Measurements from ENCODE around the gene NPLOC4.

The NPLOC4 gene

GRCh38 chr17:81579298-81579697 is 57.6 kb downstream of the NPLOC4 start:
- Histone ChIP-seq H3K9me3 (ENCODE audit: insufficient read depth, low read length) (no peaks in the 10 kb centered on the region), H3K27me3 (ENCODE audit: low read length) (no peaks in the 10 kb centered on the region), H4K20me1 (ENCODE audit: low read depth, low read length) (no peaks in the 10 kb centered on the region), H3K27ac (ENCODE audit: low read depth, low read length) (no peak overlapping the region), H3K9me2 (replicated peaks; ENCODE audit: insufficient read depth, low read length) (no peaks in the 10 kb centered on the region), H3K9ac (ENCODE audit: low read length) (no peak overlapping the region), H3K4me3 (ENCODE audit: insufficient read depth, low read length, poor library complexity, severe bottlenecking) (no peak overlapping the region), H3F3A (ENCODE audit: insufficient read depth) (no peaks in the 10 kb centered on the region), H3K36me3 (ENCODE audit: low read length) (peaks cover 12% of the 10 kb centered on the region; the same call in 1 of the 2 replicates), H2AFZ (ENCODE audit: low read depth, low read length, severe bottlenecking) (no peak overlapping the region), H3K4me2 (ENCODE audit: low read depth, low read length, poor library complexity, severe bottlenecking) (no peak overlapping the region), H3K79me2 (ENCODE audit: insufficient read depth, low read length) (no peaks in the 10 kb centered on the region)
- TF ChIP-seq, protein P1, sequence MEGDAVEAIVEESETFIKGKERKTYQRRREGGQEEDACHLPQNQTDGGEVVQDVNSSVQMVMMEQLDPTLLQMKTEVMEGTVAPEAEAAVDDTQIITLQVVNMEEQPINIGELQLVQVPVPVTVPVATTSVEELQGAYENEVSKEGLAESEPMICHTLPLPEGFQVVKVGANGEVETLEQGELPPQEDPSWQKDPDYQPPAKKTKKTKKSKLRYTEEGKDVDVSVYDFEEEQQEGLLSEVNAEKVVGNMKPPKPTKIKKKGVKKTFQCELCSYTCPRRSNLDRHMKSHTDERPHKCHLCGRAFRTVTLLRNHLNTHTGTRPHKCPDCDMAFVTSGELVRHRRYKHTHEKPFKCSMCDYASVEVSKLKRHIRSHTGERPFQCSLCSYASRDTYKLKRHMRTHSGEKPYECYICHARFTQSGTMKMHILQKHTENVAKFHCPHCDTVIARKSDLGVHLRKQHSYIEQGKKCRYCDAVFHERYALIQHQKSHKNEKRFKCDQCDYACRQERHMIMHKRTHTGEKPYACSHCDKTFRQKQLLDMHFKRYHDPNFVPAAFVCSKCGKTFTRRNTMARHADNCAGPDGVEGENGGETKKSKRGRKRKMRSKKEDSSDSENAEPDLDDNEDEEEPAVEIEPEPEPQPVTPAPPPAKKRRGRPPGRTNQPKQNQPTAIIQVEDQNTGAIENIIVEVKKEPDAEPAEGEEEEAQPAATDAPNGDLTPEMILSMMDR (IDR thresholded peaks at IDR 0.05; ENCODE audit: insufficient read depth, low read length, poor library complexity, severe bottlenecking): no peak
- TF ChIP-seq EZH2phosphoT487 (conservative IDR thresholded peaks at IDR 0.05; ENCODE audit: low read length): no peak

DNA sequence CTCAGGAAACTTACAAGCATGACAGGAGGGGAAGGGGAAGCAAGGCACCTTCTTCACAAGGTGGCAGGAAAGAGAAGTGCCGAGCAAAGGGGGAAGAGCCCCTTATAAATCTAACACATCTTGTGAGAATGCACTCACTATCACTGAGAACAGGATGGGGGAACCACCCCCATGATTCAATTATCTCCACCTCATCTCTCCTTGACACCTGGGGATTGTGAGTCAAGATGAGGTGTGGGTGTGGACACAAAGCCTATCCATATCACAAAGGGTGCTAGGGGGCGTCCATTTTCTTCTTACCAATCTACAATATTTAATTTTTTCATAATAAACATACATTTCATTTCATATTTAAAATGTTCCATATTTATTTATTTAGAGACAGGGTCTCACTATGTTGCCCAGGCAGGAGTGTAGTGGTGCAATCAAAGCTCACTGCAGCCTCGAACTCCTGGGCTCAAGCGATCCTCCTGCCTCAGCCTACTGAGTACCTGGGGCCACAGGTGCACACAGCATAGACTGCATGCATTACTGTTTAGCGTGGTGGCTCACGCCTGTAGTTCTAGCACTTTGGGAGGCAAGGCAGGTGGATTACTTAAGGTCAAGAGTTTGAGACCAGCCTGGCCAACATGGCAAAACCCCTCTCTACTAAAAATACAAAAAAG is 58.2 kb downstream of the NPLOC4 start:
- Histone ChIP-seq H3K27ac (ENCODE audit: low read depth, low read length) (no peak overlapping the region), H3K9me2 (replicated peaks; ENCODE audit: insufficient read depth, low read length) (no peaks in the 10 kb centered on the region), H3K4me2 (ENCODE audit: low read depth, low read length, poor library complexity, severe bottlenecking) (no peak overlapping the region), H3K36me3 (ENCODE audit: low read length) (peaks cover 6% of the 10 kb centered on the region; the same call in 1 of the 2 replicates), H3F3A (ENCODE audit: insufficient read depth) (no peaks in the 10 kb centered on the region), H3K9me3 (ENCODE audit: insufficient read depth, low read length) (no peaks in the 10 kb centered on the region), H3K9ac (ENCODE audit: low read length) (no peak overlapping the region), H3K27me3 (ENCODE audit: low read length) (no peaks in the 10 kb centered on the region), H4K20me1 (ENCODE audit: low read depth, low read length) (no peaks in the 10 kb centered on the region), H2AFZ (ENCODE audit: low read depth, low read length, severe bottlenecking) (no peak overlapping the region), H3K79me2 (ENCODE audit: insufficient read depth, low read length) (no peaks in the 10 kb centered on the region), H3K4me3 (ENCODE audit: insufficient read depth, low read length, poor library complexity, severe bottlenecking) (no peak overlapping the region)
- TF ChIP-seq EZH2phosphoT487 (conservative IDR thresholded peaks at IDR 0.05; ENCODE audit: low read length): no peak
- TF ChIP-seq, protein P1 (IDR thresholded peaks at IDR 0.05; ENCODE audit: insufficient read depth, low read length, poor library complexity, severe bottlenecking): no peak

DNA sequence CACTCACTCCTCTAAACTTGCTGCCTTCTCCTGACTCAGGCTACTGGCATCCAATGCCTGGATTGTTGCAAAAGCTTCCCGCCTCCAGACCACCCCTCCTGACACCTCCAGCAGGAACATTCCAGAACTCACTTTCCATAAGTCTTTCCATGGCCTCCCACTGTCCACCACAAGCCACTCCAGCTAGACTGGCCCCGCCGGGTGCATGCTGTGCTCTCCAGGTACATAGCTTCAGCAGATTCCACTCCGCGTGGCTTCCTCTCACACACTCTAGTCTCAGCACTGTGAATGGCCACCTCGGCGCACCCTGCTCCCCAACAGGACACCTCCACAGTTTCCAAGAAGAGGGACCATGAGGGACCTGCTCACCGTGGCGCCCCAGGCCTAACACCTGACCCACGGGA is 58.9 kb downstream of the NPLOC4 start:
- no peaks in the 10 kb centered on the region for H3K36me3 ChIP-seq (ENCODE audit: low read length)
- TF ChIP-seq, protein P1 (IDR thresholded peaks at IDR 0.05; ENCODE audit: insufficient read depth, low read length, poor library complexity, severe bottlenecking): no peak
- no peak for TF ChIP-seq EZH2phosphoT487 (conservative IDR thresholded peaks at IDR 0.05; ENCODE audit: low read length)
- H3K9me3 ChIP-seq (ENCODE audit: insufficient read depth, low read length): no peaks in the 10 kb centered on the region
- H4K20me1 ChIP-seq (ENCODE audit: low read depth, low read length): no peaks in the 10 kb centered on the region
- no peak overlapping the region for H3K4me2 ChIP-seq (ENCODE audit: low read depth, low read length, poor library complexity, severe bottlenecking)
- H3F3A ChIP-seq (ENCODE audit: insufficient read depth): no peaks in the 10 kb centered on the region
- no peaks in the 10 kb centered on the region for H3K27me3 ChIP-seq (ENCODE audit: low read length)
- no peak overlapping the region for H3K9ac ChIP-seq (ENCODE audit: low read length)
- H2AFZ ChIP-seq (ENCODE audit: low read depth, low read length, severe bottlenecking): no peak overlapping the region
- H3K79me2 ChIP-seq (ENCODE audit: insufficient read depth, low read length): no peaks in the 10 kb centered on the region
- H3K9me2 ChIP-seq (replicated peaks; ENCODE audit: insufficient read depth, low read length): no peaks in the 10 kb centered on the region
- no peak overlapping the region for H3K27ac ChIP-seq (ENCODE audit: low read depth, low read length)
- H3K4me3 ChIP-seq (ENCODE audit: insufficient read depth, low read length, poor library complexity, severe bottlenecking): no peak overlapping the region
